HG03558 (cell line): ENCODE data around the gene SNTN.

ENCODE experiments used
- ATAC-seq: cut with Tn5 transposase; IDR thresholded peaks from one replicate; pipeline ENCODE4 v1.9.1; 2021; ENCODE audit warnings: moderate number of reproducible peaks; ENCODE audit not compliant: unreplicated experiment; ENCODE audit errors: extremely low read depth

Gene SNTN

GRCh38 chr3:63670544-63670943 is 18.1 kb downstream of the SNTN start:
- ATAC-seq, result no peak

- no peak for ATAC-seq
Observed at GRCh38 chr3:63673111-63673510, 20.6 kb downstream of the SNTN start.

- no peak for ATAC-seq
Observed at GRCh38 chr3:63674586-63674985, 22.1 kb downstream of the SNTN start.

GRCh38 chr3:63679186-63679585 is 26.7 kb downstream of the SNTN start:
- no peak for ATAC-seq

- no peak for ATAC-seq
Observed at GRCh38 chr3:63684081-63684480, 31.6 kb downstream of the SNTN start.

- no peak for ATAC-seq
Observed at GRCh38 chr3:63685340-63685739, 32.9 kb downstream of the SNTN start.

- ATAC-seq, result no peak
Observed at GRCh38 chr3:63687278-63688225, 35.1 kb downstream of the SNTN start.

- ATAC-seq, result no peak
Observed at GRCh38 chr3:63689285-63689684, 36.8 kb downstream of the SNTN start.

GRCh38 chr3:63693351-63693750 is 40.9 kb downstream of the SNTN start:
- no peak for ATAC-seq

- ATAC-seq, result no peak
Observed at GRCh38 chr3:63705092-63705645, 52.7 kb downstream of the SNTN start.

GRCh38 chr3:63706321-63707085 is 54.0 kb downstream of the SNTN start:
- no peak for ATAC-seq

- no peak for ATAC-seq
Observed at GRCh38 chr3:63707731-63708130, 55.3 kb downstream of the SNTN start.

- ATAC-seq, result no peak
Observed at GRCh38 chr3:63709576-63709975, 57.1 kb downstream of the SNTN start.
